NCI-H1417 (cell line): Measurements from ENCODE around the gene ADAMTSL2.
A peak's percentile ranks its signal among the peaks of the same experiment; 100 is the strongest.

Experiments used
- DNase-seq, 3 experiments: peaks; one replicate each; lab custom pipeline; 2025; lab: John Stamatoyannopoulos, UW

Gene ADAMTSL2

DNA sequence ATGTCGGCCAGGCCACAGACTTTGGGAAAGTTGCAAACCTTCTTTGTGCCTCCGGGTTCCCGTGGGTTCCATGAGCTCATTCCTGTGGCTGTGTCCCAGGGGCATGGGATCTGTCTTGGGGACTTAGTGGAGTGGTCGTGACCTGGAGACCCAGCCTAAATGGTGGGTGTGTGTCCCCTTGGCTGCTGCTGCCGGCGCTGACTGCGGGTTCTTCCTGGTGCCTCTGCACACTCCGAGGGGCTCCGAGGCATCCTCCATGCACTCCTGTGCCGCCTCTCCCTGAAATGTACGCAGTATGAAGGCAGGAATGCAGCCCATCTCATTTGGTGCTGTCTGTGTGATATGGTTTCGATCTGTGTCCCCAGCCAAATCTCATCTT, 34.6 kb upstream of the ADAMTSL2 start:
- DNase-seq = no peak

DNA sequence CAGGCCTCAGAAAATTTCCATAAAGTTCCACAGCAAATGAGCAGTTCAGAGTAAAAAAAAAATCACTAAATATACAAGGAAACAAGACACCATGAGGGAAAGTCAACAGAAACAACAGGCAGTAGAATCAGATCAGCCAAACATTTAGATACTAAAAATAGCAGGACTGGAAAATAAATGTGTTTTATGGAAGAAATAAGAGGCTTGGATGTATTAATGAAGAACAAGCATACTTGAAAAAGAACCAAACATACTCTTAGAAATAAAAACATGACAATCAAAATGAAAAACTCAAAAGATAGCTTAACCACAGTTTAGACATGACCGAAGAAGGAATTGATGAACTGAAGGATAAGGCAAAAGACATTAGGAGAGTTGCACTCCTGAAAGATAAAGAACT, 32.4 kb upstream of the ADAMTSL2 start:
- DNase-seq = no peak

DNA sequence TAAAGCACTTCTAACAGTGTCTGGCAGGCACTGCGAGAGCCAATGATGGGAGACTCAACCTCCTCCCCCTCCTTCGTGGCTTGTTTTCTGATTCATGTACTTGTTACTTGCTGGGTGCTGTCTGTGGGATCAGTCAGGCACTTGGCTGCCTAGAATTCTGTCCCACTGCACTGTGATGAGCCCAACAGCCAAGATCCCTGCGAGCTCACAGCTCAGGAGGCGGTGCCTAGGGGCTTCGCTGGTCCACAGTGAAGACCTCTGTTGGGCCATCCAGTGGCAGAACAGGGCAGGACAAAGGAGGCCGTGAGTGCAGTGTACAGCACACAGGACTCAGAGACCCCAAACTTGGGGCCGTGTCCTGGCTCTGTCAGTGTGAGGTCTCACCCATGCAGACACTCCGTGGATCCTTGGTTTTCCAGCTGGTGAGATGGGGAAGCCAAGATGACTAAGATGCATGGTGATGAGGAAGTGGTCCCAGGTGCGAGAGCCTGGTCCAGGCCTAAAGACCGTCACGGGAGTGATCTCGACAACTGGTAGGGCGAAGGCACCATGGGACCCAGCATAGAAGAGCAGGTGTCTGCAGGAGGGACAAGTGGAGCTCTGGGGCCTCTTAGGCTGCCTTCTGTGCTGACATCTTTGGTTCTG, 29.2 kb upstream of the ADAMTSL2 start:
- no peak for DNase-seq

DNA sequence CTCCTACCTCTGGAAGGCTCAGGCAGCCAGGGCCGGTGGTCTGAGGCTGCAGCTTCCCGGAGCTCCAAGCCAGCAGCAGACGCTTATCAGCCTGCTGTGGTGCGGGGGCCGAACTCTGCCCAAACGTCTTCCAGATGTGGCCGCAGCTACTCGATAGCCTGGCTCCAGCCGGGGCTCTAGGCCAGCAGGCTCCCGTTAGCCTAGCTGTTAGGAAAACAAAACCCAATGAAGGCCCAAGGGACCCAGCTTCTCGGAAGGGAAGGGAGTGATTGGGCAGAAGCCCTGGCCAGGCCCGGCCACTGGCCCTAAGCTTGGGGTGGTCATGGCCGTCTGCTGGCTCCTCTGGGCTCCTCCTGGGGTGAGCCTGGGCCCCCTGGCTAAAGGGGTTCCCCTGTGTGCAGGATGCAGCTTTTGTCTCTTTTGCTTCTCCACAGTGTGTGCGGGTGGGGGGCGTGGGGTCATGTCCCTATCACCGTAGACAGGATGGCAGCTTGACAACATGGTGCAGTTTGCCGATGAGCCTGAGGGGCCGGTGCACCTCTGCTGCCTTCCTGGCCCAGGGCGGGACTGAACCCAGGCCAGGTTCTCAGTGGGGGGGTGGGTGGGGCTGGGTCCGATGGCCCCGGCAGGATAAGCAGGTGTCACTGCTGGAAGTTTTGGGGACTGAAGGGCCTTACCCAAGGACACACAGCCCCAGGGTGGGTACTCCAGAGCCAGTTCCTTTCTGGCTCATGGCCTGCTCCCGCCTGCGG, 28.4 kb upstream of the ADAMTSL2 start:
- no peak for DNase-seq

DNA sequence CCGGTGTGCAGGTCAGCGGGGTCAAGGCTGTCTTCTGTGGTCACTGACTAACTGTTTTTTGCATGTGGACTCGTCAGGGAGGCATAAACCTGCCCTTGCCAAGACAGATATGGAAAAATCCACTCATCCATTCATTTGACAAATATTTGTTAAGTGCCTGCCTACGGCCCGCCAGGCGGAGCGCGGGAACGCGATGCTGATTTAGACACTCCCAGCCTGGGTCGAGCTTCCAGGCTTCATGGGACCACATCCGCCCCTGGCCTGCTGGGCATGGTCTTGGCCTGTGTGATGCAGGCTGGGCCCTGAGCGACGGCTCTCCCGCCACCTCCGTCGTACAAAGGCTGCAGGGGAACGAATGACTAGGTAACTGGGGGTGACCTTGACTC, 27.9 kb upstream of the ADAMTSL2 start:
- DNase-seq = peak in 1 of 3 experiments; percentile 10

DNA sequence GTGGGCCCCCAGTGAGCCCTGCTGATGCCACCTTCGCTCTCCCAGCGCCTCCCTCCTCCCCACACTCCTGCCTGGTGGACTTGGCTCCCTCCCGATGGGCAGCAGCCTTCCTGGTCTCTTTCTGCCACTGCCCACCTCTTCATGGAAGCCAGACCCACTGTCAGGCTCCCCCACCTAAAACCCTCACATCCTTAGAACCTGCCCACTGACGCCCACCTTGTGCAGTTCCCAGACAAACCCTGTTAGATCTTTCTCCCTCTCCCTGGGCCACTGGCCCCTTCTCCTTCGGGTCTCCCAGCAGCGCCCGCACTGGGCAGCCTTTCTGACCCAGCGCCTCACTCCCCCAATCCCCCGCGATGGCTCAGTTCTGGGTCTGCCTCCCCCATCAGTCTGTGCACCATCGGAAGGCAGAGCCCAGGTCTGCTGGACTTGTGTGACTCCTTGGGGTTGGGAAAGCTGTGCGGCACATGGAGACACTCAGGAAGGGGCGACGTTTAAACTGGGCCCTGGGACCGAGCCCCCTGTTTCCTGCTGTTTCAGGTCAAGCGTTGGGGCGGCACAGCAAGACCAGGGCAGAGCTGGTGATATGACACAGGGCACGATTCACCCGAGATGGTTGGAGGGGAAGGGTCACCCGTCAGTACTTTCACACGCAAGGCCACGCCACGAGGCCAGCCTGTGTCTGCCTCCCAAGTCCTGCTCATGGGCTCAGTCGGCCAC, 27.1 kb upstream of the ADAMTSL2 start:
- DNase-seq = no peak

DNA sequence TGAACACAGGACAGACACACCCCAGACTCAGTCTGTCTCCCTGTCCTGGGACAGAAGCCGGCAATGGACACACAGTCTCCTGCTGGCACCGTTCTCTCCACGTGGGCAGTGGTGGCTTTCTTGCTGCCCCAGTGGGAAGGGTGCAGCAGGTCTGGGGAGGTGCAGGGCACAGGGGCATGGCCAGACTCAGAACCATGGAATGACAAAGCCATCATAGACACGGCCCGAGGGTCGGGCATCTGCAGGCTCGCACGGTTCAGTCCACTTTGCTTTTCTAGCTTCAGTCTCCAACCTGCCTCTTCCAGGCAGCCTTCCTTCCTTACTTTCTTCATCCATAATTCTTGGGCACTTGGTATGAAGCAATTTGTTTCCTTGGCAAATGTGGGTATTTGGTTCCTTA, 26.5 kb upstream of the ADAMTSL2 start:
- DNase-seq = no peak

DNA sequence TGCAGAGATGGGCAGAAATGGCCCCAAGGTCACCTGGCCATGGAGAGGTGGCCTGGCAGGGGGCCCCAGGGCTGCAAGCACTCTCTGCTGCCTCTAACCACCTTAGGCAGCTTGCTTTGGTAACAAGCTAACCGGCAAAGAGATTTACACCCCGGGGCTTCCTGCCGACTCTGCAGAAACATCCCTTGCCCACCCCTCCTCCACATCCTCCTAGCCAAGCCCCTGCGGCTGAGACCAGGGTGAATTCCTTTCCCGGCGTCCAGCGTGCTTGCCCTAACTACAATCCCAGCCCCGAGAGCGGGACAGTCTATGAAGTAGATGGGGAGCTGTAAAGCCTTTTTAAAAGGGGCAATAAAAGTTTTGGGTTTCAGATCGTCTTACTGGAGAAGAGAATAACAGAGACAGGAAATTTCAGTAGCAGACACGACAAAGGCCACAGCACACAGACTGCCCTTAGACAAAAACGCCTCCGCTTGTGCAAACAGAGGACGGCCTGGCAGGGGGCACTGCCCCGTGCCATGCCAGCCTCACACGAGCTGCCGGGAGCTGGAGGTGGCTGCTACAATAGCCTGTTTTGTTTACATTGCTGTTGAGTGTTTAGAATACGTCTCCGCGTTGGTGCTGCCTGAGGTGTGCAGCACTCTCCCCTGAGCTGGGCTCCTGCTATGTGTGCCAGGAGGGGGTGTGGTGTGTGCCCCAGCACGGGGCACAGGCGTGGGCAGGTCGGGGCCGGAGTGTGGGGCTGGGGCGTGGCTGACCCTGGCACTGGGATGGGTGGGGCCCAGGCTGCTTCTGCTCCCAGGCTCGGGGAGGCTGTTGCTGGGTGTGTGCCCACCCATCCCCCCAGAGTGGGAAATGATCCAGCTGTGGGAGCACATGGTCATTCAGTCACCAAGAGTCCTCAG, 25.1 kb upstream of the ADAMTSL2 start:
- peak; percentile 6 to 98 (median 95) for DNase-seq

DNA sequence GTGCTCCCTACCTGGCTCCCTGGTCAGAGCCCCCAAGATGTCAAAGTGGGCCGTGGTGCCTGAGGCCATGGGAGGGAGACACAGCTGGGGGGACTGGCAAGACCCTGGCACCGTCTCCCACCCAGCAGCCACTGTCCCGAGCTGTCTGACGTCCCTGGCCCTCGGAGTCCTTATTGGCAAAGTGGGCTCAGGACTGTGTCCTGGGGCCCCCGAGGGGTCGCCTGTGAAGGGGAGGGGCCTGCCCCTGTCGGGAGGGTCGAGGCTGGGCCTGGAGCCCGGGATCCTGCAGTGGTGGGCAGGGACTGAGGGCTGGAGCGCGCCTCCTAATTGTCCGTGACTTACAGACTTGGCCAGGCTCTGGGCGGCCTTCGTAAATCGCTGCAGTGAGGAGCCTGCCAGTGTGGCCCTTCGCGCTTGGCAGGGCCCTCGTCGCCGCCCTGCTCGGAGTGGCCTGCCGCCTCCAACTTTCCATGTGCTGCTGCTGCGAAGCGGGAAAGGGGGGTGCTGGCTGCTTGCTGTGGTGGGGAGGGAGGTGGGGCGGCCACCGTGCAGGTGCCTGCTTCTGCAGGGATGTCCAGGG, 23.5 kb upstream of the ADAMTSL2 start:
- DNase-seq = no peak

DNA sequence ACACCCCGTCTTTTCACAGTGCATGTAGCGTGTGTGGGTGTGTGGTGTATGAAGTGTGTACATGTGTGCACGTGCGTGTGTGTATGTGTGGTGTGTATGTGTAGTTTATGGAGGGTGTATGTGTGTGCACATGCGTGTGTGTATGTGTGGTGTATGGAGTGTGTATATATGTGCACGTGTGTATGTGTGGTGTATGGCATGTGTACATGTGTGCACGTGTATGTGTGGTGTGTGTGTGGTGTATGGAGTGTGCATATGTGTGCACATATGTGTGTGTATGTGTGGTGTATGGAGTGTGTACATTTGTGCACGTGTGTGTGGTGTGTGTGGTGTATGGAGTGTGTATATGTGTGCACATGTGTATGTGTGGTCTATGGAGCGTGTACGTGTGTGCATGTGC, 22.9 kb upstream of the ADAMTSL2 start:
- no peak for DNase-seq

DNA sequence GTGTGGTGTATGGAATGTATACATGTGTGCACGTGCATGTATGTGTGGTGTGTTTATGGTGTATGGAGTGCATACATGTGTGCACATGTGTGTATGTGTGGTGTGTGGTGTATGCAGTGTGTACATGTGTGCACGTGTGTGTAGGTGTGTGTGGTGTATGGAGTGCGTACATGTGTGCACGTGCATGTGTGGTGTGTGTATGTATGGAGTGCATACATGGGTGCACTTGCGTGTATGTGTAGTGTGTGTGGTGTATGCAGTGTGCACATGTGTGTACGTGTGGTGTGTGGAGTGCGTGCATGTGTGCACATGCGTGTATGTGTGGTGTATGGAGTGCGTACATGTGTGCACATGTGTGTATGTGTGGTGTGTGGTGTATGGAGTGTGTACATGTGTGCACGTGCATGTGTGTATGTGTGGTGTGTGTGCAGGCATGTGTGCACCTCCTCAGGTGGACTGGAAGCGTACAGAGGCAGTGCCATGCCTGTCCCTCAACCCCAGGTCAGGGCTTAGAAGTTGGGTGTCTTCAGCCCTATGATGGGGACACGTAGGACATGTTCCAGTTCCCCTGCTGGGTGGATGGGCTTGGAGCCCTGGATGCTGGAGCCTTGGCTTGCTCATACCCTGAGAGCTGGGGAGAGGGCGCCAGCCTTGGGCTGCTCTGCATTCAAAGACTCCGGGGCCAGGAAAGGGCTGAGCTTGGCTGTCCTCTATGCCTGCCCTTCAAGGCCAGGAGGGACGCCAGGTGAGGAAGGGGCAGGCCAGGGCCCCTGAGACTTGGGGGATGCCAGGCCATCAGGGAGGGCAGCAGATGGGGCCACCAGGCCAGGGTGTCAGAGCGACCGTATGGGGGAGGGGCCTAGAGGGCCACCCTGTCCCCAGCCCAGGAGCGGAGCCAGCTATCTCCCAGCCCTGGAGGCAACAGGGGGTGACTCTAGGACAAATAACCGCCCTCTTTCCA, 22.0 kb upstream of the ADAMTSL2 start:
- DNase-seq = no peak

DNA sequence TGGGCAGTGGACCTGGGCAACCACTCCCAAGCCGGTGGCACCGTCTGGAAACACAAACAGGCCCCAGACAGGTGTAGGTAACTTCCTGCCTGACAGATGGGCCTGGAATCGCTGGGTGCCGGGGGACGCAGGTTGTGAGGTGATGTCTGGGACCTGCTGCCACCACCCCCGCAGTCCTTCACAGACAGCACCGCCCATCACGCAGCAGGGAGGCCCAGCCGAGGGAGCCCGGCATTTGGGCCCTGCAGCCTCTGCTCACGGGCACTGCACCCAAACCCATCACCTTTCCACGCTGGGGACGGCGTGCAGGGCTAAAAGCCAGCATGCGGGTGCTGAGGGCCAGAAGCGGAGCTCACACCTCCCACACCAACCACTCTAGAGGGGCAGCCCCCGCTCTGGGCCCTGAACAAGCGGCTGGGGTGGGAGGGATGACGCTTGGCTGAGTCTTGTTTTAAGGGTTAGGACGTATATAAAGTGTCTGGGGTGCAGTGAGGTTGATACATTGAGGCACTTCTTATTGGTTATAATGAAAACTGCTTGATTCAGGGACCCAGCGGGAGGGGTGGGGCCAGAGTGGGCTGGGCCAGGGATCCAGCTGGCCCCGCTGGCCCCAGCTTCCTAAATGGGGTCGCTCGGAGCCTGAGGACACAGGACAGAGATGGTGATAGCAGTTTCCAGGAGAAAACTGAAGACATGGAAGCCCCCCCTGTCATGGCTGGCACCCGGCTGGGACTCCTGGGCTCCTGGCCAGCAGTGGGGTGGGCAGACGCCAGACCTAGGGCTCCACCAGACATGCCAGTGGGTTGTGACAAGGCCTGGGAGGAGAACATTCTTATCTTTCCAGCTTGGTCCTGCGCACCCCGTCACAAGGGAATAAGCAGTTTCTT, 21.0 kb upstream of the ADAMTSL2 start:
- DNase-seq = peak in 2 of 3 experiments; percentile 75 to 83

DNA sequence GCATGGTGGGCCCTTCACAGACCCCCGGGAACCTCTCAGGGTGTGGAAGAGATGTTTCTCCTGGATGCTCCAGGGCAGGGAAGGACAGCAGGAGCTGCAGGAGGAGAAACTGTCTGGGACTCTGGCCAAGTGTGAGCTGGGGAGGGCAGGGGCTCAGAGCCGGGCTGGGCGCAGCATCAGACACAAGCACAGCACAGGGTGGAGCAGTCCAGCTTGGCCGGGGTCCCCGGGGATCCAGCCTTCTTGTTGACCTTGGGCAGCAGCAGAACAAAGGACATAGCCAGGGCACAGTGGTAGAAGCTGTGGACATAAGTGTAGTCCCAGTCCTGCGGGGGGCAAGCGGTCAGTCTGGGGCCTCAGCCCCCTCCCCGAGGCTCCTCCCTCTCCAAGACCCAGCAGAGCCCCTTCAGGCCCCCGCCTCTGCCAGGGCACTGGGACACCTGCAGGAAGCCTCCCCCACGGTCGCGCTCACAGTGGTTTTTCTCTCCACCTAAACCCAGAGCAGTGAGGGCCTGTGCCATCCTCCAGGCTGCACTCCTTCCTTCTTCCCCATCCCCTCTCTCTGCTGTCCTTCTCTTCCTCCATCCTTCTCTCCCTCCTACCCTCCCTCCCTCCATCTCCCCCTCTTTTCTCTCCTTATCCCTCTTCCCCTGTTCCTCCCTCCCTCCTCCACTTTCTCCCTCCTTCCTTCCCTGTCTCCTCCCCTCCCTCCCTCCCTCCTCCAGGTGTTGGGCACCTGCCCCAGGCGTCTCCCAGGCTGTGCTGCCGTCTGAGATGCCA, 19.9 kb upstream of the ADAMTSL2 start:
- peak; percentile 5 to 78 (median 70) for DNase-seq

DNA sequence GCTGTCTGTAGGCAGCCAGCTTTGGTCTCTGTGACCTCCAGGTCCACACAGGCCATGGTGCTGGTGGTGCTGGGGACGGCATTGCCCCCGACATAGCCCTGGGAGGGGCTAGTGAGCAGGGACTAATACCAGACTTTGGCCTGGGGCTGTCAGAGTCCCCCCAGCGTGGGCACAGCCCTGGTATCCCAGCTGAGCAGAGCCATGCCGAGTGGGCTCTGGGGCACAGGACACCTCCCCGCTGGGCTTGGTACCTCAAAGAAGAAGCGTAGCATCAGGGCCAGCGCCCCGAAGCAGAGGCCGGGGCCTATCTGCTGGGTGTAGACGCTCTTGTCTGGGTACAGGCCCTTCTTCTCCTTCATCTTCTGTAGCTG, 19.3 kb upstream of the ADAMTSL2 start:
- no peak for DNase-seq

DNA sequence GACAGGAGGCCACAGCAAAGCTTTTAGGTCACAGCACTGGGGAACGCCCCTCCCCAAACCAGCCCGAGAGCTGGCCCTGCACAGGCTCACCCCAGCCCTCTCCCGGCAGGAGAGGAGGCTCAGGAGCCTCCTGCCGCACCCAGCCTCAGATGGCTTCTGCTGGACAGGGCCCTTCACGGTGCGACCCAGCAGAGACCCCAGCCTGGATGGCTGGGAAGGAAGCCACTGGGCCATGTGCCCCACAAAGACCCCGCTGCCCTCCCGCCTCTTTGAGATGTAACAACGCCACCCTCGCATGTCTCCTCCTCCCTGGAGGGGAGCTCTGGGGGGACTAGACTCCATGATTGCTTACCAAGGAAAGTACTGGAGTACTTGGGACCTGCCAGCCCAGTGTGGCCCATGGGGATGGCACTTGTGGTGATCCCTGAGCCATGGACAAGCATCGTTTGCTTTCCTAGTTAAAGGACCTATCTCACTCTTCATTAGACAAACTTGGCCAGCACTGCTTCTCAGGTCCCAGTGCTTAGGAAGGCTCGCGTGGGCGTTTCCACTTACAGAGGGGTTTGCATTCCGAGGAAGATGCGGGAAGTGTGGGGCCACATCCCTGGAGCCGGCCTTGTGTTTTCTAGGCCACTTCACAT, 18.8 kb upstream of the ADAMTSL2 start:
- no peak for DNase-seq

DNA sequence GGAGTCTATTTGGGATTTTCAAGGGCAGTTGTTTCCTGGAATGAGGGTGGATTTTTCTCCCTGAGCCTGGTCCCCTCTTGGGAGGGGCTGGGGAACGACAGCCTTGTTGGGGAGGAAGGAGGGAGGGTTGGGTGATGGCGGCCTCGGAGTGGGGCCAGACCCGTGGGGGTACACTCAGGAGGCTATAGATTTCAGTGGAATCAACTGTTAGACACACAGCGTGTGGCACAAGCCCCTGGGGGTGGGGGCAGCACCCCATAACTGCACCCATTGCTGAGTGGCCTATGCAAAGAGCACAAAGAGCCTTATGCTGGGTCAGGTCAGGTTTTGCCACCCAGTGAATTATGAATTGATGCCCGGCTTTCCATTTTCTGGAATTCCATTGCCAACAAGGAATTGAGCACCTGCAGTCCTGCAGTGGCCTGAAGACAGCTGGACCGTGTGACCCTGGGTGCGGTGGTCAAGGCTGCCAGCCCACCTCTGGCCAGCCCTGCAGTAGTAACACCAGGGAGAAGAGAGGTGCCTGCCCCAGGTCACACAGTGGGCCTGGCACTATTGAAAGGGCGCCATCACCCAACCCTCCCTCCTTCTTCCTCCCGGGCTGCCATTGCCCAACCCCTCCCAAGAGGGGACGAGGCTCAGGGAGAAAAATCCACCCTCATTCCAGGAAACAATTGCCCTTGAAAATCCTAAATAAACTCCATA, 18.1 kb upstream of the ADAMTSL2 start:
- no peak for DNase-seq

DNA sequence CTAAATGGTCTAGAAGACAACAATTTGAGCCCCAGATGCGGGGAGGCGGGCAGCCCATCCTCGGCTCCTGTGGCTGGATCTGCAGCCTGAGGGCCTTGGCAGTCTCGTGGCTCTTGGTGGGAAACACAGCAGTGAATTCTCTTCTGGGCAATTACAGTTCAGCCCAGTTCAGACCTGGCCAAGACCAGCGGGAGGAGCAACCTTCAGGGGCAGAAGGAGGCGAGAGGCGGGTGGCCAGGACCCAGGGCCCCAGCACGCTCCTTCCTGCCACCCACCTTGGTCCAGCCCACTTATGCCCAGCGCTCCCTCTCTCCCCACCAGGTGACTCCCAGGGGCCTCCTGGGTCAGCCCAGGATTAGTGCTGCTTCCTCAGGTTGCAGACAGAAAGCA, 17.5 kb upstream of the ADAMTSL2 start:
- no peak for DNase-seq

DNA sequence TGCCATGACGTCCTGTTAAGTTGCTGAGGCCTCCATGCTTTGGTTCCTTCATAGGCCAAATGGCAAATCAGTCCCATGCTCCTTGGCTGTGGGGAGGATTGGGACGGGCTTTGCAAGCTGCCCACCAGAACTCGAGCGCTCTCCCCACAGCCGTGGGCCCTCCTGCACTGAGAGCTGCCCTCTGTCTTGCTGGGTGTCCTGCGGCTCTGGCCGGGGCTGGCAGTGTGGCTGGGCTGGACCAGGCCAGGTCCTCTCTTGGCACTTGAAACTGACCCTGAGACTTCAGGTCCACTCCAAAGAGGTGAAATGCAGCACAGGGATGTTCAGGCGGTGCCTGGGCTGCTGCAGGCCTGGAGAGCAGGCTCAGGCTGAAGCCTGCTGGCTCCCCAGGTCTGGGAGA, 16.8 kb upstream of the ADAMTSL2 start:
- DNase-seq = no peak
